ENCODE results near the gene BCL2L11.

- TF ChIP-seq POLR2A (conservative IDR thresholded peaks at IDR 0.05) (no peak), ARID3B (CRISPR knock-in tag; IDR thresholded peaks at IDR 0.05; ENCODE audit: borderline replicate concordance) (no peak), RHOXF2B (CRISPR knock-in tag; conservative IDR thresholded peaks at IDR 0.05) (no peak), CTCF (IDR thresholded peaks at IDR 0.05 in 2 of 3, conservative IDR thresholded peaks at IDR 0.05 in 1 of 3; ENCODE audit: insufficient read depth in 2 of 3, low read depth in 1 of 3, low read length in 3 of 3) (no peak), SRF (CRISPR knock-in tag; IDR thresholded peaks at IDR 0.05) (no peak)
These were observed 26.0 kb upstream of the BCL2L11 start for GRCh38 chr2:111094691-111095090.
